GM21529 (cell line): ENCODE data around the gene BRD1.
"Not testable (repeated sequence)": the region's sequence is repeated elsewhere in the genome, so short reads cannot be mapped to it uniquely, and the experiment has no call there.

ENCODE experiments used
- ATAC-seq: cut with Tn5 transposase; IDR thresholded peaks from one replicate; pipeline ENCODE4 v1.9.1; 2021; ENCODE audit not compliant: unreplicated experiment

BRD1 gene

GRCh38 chr22:49785841-49786471 lies 41.7 kb downstream of the BRD1 start:
- no peak for ATAC-seq

DNA sequence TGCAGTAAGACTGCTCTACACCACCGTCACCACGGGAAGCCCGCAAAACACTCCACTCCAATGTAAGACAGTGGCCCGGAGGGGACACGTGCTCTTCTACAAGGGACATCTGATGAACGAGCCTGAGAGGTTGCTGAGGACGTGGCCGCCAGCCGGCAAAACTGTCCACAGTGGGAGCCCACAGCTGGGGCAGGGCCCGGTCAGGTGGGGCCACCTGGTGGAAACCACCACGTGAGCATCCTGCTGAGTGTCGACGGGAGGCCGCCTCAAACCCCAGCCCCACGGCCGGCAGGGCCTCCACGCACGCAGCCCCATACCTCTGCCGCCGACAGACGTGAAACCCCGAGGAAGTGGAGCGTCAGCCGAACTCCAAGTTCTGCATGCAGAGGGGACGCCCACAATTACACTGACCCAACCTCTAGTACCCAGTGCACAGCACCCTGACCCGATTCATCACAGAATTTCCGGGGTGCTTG lies 42.6 kb downstream of the BRD1 start:
- no peak for ATAC-seq

DNA sequence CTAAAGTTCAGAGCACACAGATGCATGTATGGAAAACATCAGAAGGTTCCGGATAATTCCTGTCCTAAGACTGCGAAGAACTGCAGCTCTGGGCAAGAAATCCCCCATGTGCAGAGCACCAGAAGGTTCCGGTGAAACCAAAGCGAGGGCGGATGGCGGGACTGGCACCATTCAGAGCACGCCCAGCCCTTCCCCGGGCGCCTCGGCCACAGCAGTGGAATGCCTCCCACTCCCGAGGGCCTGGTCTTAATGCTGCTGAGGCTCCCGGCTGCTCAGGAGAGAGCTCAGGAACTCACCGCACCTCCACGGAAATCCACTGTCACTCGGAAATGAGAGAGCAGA lies 43.1 kb downstream of the BRD1 start:
- no peak for ATAC-seq

- no peak for ATAC-seq
These were observed 43.6 kb downstream of the BRD1 start for GRCh38 chr22:49783926-49784629.

DNA sequence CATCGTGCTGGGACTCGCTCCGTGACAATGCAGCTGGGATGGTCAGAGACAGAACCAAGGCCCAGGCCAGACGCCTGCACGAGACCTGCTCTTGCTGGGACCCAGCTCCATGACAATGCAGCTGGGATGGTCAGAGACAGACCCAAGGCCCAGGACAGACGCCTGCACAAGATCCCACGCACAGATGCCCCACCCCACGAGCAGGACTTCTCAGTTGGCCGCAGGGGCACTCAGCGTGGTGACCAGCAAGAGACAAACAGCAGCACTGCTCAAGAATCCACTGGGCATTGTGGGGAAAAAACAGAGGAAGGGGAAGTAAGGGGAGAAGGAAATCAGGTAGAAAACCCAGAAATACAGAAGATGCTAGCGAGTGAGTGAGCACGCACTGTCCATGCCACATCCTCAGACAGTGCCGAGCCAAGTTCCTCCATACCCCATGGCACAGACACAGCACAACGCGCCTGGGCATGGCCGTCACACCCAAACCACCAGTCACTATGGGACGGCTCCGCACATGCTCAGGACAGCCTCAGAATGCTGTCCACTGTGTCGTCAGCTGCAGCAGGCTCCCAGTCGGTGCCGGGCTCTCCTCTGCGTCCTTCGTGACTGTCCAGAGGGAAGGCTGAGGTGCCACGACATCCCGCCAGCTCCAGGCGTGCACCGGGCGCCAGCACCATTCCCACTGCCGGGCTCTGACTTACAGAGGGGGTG lies 44.5 kb downstream of the BRD1 start:
- ATAC-seq: no peak

- not testable (repeated sequence) for ATAC-seq
These were observed 45.8 kb downstream of the BRD1 start for GRCh38 chr22:49781886-49782285.

DNA sequence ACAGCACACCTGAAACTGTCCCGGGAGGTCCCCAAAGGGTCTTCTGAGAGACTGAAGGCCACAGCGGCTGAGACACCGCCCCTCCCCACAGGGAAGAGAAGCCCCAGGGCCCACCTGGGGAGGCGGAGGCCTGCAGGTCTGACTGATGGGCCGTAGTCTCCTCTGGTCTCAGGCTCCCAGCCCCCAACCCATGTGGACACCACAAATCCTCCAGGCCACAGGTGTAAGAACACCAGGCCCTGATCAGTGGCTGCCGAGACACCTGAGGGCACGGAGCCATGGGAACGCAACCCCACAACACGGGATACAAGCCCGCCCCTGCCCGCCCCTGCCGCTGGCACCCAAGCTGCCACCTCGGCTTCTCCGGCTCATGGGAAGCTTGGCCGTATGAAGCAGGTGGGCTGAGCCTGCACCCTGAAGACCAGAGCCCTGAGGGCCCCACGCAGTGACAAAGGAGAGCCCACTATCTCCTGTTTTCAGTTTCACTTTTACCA lies 46.3 kb downstream of the BRD1 start:
- no peak for ATAC-seq

DNA sequence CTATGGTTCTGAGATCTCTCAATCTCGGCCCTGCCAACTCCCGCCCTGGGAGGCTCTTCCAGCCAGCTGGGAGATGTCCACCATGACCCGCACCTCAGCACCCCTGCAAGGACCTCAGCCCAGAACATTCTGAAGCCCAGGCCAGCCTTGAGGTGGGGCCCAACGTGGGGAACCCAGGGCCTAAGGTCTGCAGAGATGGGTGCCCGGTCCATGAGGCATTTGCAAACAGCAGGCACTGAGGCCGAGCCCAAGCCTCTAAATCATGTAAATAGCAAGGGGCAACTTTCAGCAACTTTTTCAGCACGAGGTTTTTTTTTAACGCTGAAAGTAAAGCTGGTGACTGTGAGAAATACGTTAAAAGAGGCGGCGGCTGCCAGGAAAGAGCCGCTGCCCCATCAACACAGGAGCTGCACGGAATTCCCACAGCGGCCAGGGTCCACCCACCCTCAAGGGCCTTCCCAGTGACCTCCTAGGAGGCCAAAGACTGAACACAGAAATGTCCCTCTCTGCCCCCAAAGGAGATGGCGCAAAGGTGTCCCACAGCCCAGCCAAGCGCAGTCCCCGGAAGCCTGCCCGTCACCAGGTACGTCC lies 46.9 kb downstream of the BRD1 start:
- no peak for ATAC-seq

DNA sequence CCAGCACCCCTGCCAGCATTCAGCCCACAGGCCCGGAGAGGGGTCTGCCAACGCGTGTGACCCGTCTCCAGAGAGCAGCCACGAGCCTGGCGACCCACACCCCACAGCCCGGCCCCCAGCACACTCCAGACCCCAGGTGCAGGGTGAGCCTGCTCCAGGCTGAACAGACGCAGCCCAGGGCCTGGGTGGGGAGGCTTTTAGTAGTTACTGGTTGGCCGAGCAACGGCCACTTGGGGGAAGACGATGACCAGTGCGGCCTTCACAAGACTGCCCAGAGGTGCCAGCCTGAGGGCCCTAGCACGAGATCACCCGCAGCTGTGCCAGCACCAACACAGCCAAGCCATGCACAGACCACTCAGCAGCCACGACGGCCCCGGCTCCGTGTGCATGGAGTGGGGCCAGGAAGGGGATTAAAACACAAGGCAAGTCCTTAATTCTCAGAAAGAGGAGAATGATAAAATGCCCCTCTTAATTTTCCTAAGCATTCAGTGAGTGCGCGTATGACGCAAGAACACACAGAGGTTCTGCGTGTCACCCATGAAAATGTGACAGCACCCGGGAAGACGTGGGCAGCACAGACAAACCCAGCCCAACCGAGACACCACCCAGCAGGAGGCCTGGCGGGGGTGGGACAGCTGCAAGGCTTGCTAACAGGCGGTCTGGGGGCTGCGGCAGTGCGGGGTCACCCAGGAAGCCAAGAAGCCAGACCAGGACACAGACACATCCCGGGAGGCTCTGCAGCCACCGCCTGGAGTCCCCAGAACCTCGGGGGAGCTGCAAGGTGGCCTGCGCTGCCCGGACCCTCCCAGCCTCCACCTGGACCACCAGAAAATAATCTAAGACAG lies 47.6 kb downstream of the BRD1 start:
- no peak for ATAC-seq

GRCh38 chr22:49779211-49779610 lies 48.5 kb downstream of the BRD1 start:
- ATAC-seq: no peak

GRCh38 chr22:49777569-49778249 lies 50.0 kb downstream of the BRD1 start:
- ATAC-seq: no peak

DNA sequence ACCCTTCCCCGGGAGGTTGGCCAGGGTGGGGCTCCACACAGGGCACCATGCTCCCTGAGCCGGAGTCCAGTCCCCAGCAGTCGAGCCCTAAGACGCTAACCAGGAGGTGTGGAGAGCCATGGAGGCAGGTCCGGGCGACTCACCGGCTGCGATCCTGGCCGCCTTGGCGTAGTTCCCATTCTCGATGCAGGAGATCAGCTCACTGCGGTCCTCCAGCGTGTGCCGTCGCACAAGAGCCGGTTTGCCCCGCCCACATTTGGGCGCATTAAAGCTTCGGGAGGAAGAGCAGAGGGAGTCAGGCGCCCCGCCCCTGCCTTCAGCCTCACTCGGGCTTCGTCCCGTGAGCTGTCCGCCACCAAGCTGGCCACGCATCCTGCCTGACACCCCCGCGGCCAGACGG lies 50.8 kb downstream of the BRD1 start:
- ATAC-seq: no peak

GRCh38 chr22:49775867-49776511 lies 51.7 kb downstream of the BRD1 start:
- no peak for ATAC-seq

- ATAC-seq: no peak
These were observed 52.3 kb downstream of the BRD1 start for GRCh38 chr22:49775191-49775866.

DNA sequence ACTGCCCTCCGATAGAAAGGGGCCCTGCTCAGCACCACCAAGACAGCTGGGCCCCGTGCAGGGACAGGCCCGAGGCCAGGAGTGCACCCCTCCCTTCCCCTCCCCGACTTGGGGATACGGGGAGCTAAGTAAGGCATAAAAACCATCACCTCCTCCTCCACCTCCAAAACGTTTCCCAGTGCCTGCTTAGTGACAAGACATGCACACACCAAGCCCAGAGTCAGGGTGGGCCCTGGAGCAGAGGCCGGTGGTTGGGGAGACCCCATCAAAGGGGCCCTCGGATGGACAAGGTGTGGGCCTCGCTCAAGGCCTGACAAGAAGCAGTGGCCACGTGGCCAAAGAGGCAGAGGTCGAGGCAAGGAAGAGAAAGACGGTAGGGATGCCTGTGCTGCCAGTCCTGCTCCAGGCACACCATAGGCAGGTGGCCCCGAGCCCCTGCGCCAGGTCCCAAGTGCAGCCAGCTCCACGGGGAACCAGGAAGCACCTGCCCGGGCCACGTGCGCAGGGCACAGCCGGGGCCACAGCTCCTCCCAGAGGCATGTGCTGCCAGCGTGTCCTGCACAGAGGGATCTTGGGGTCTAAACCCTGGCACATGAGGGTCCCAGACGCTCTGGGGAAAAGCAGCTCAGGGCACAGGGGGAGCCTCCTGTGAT lies 53.0 kb downstream of the BRD1 start:
- no peak for ATAC-seq

DNA sequence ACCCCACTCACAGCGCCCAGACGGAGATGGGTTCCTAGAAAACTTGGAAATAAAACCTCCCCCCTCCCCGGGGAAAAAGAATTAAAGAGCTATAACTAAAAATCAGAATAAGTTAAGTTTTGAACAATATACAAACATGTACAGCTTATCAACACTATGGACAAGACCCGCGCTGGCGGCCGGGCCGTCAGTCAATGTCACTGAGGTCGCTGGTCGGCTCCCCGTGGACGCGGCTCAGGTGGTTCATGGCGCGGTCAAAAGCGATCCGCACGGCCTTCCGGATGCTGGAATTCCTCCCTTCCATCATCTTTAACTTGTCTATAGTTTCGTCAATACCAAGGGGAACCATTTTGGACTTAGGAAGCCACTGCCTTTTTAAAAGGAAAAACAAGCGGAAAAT lies 53.6 kb downstream of the BRD1 start:
- ATAC-seq: no peak

- no peak for ATAC-seq
These were observed 54.1 kb downstream of the BRD1 start for GRCh38 chr22:49773531-49773930.

DNA sequence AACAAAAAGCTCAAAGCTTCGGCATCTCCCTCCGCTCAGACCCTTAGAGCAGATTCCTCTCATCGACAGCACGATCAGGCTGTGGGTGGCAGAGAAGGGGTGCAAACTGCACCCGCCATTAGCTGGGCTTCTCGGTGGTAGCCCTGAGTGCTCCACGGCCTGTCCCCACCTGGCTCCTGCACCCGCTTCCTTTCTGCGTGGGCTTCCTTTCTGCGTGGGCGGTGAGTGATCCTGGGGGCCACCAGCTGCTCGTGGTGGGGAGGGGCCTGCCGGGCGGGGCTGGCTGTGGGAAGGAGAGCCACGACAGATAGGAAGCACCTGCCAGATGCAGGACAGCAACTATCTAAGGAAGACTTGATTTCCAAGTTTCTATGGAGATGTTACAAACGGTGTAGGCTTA lies 55.0 kb downstream of the BRD1 start:
- no peak for ATAC-seq
